ENCODE data around the gene FAM78A. TPM values are rescaled to one million over a fixed set of nuclear protein-coding genes. Genes with fewer than 3 reads are reported as not detected.

FAM78A gene
- total RNA-seq, 1 donor from 2014 or later: 73.4 TPM

GRCh38 chr9:131278702-131279111, 2.4 kb upstream of the FAM78A start:
- Mint-ChIP-seq H3K27me3 (ENCODE audit: unreplicated experiment) (peaks cover 17% of the 10 kb centered on the region), H3K4me1 (ENCODE audit: unreplicated experiment) (peaks cover 29% of the 10 kb centered on the region), H3K27ac (ENCODE audit: unreplicated experiment) (no peak overlapping the region), H3K4me3 (ENCODE audit: unreplicated experiment) (peak overlapping the region; percentile 89), H3K36me3 (ENCODE audit: low read depth, unreplicated experiment) (peaks cover 20% of the 10 kb centered on the region), H3K9me3 (ENCODE audit: unreplicated experiment) (no peaks in the 10 kb centered on the region)
- TF ChIP-seq CTCF (IDR thresholded peaks at IDR 0.05; ENCODE audit: unreplicated experiment): no peak
- DNase-seq (ENCODE audit: low spot score): no peak

GRCh38 chr9:131277910-131278701, 1.8 kb upstream of the FAM78A start:
- Mint-ChIP-seq H3K4me3 (ENCODE audit: unreplicated experiment) (peak overlapping the region; percentile 89), H3K27ac (ENCODE audit: unreplicated experiment) (no peak overlapping the region), H3K36me3 (ENCODE audit: low read depth, unreplicated experiment) (peaks cover 21% of the 10 kb centered on the region), H3K27me3 (ENCODE audit: unreplicated experiment) (peaks cover 17% of the 10 kb centered on the region), H3K4me1 (ENCODE audit: unreplicated experiment) (peaks cover 35% of the 10 kb centered on the region), H3K9me3 (ENCODE audit: unreplicated experiment) (no peaks in the 10 kb centered on the region)
- peak; percentile 79 for DNase-seq (ENCODE audit: low spot score)
- no peak for TF ChIP-seq CTCF (IDR thresholded peaks at IDR 0.05; ENCODE audit: unreplicated experiment)

- Mint-ChIP-seq H3K36me3 (ENCODE audit: low read depth, unreplicated experiment) (peaks cover 21% of the 10 kb centered on the region), H3K27me3 (ENCODE audit: unreplicated experiment) (peaks cover 17% of the 10 kb centered on the region), H3K4me1 (ENCODE audit: unreplicated experiment) (peaks cover 38% of the 10 kb centered on the region), H3K4me3 (ENCODE audit: unreplicated experiment) (no peak overlapping the region), H3K27ac (ENCODE audit: unreplicated experiment) (no peak overlapping the region), H3K9me3 (ENCODE audit: unreplicated experiment) (no peaks in the 10 kb centered on the region)
- no peak for TF ChIP-seq CTCF (IDR thresholded peaks at IDR 0.05; ENCODE audit: unreplicated experiment)
- DNase-seq (ENCODE audit: low spot score): no peak
These were observed 1.1 kb upstream of the FAM78A start for GRCh38 chr9:131277287-131277909.

- Mint-ChIP-seq H3K27ac (ENCODE audit: unreplicated experiment) (no peak overlapping the region), H3K9me3 (ENCODE audit: unreplicated experiment) (no peaks in the 10 kb centered on the region), H3K4me3 (ENCODE audit: unreplicated experiment) (no peak overlapping the region), H3K27me3 (ENCODE audit: unreplicated experiment) (peaks cover 12% of the 10 kb centered on the region), H3K4me1 (ENCODE audit: unreplicated experiment) (peaks cover 38% of the 10 kb centered on the region), H3K36me3 (ENCODE audit: low read depth, unreplicated experiment) (peaks cover 16% of the 10 kb centered on the region)
- no peak for DNase-seq (ENCODE audit: low spot score)
- no peak for TF ChIP-seq CTCF (IDR thresholded peaks at IDR 0.05; ENCODE audit: unreplicated experiment)
These were observed 579 bp upstream of the FAM78A start for GRCh38 chr9:131276891-131277286.

Data from endothelial cell (in vitro differentiated cells).